ENCODE results near the gene VDAC1. TPM values are rescaled to one million over a fixed set of nuclear protein-coding genes. Genes with fewer than 3 reads are reported as not detected.

VDAC1 gene
- total and polyA plus RNA-seq, 9 donors, result 193 to 247 (median 216) TPM

- no peaks in the 10 kb centered on the region for H3K9me3 ChIP-seq (replicated peaks; ENCODE audit: control insufficient read depth, low read depth, low read length)
- H3K4me1 ChIP-seq (ENCODE audit: control insufficient read depth, insufficient read depth, low read length), result peaks cover 30% of the 10 kb centered on the region
- H3K4me3 ChIP-seq (ENCODE audit: low read length), result no peak overlapping the region
- H3K36me3 ChIP-seq (ENCODE audit: control insufficient read depth, insufficient read depth, low read length), result peaks cover 11% of the 10 kb centered on the region
- no peak for DNase-seq
- peak overlapping the region; percentile 97 for H3K27ac ChIP-seq (ENCODE audit: low read length)
- WGBS (ENCODE audit: insufficient coverage), result 76% methylated on average over 9 of the region's 13 CpGs
- no peaks in the 10 kb centered on the region for H3K27me3 ChIP-seq (ENCODE audit: control insufficient read depth, insufficient read depth, low read length)
Measured at GRCh38 chr5:134006115-134006514, 1.3 kb upstream of the VDAC1 start.

- DNase-seq, result no peak
- no peaks in the 10 kb centered on the region for H3K27me3 ChIP-seq (ENCODE audit: control insufficient read depth, insufficient read depth, low read length)
- peaks cover 15% of the 10 kb centered on the region for H3K36me3 ChIP-seq (ENCODE audit: control insufficient read depth, insufficient read depth, low read length)
- no peaks in the 10 kb centered on the region for H3K9me3 ChIP-seq (replicated peaks; ENCODE audit: control insufficient read depth, low read depth, low read length)
- H3K4me1 ChIP-seq (ENCODE audit: control insufficient read depth, insufficient read depth, low read length), result peaks cover 36% of the 10 kb centered on the region
- whole genome bisulfite sequencing (ENCODE audit: insufficient coverage), result 6% methylated on average over 36 of the region's 40 CpGs
- peak overlapping the region; percentile 87 for H3K4me3 ChIP-seq (ENCODE audit: low read length)
- peak overlapping the region; percentile 97 for H3K27ac ChIP-seq (ENCODE audit: low read length)
Measured at GRCh38 chr5:134005417-134006061, 764 bp upstream of the VDAC1 start.

GRCh38 chr5:134003817-134004625, 754 bp downstream of the VDAC1 start:
- H3K27ac ChIP-seq (ENCODE audit: low read length), result peak overlapping the region; percentile 91
- no peaks in the 10 kb centered on the region for H3K27me3 ChIP-seq (ENCODE audit: control insufficient read depth, insufficient read depth, low read length)
- 0% methylated on average over 88 of the region's 90 CpGs for WGBS (ENCODE audit: insufficient coverage)
- H3K4me3 ChIP-seq (ENCODE audit: low read length), result peak overlapping the region; percentile 87
- no peaks in the 10 kb centered on the region for H3K9me3 ChIP-seq (replicated peaks; ENCODE audit: control insufficient read depth, low read depth, low read length)
- H3K4me1 ChIP-seq (ENCODE audit: control insufficient read depth, insufficient read depth, low read length), result peaks cover 51% of the 10 kb centered on the region
- DNase-seq, result peak; percentile 73
- H3K36me3 ChIP-seq (ENCODE audit: control insufficient read depth, insufficient read depth, low read length), result peaks cover 15% of the 10 kb centered on the region

GRCh38 chr5:134003064-134003816, 1.5 kb downstream of the VDAC1 start:
- no peaks in the 10 kb centered on the region for H3K9me3 ChIP-seq (replicated peaks; ENCODE audit: control insufficient read depth, low read depth, low read length)
- peaks cover 59% of the 10 kb centered on the region for H3K4me1 ChIP-seq (ENCODE audit: control insufficient read depth, insufficient read depth, low read length)
- H3K4me3 ChIP-seq (ENCODE audit: low read length), result peak overlapping the region; percentile 87
- no peak for DNase-seq
- WGBS (ENCODE audit: insufficient coverage), result 7% methylated on average over 3 of the region's 11 CpGs
- peak overlapping the region; percentile 91 for H3K27ac ChIP-seq (ENCODE audit: low read length)
- H3K36me3 ChIP-seq (ENCODE audit: control insufficient read depth, insufficient read depth, low read length), result peaks cover 15% of the 10 kb centered on the region
- H3K27me3 ChIP-seq (ENCODE audit: control insufficient read depth, insufficient read depth, low read length), result no peaks in the 10 kb centered on the region

- WGBS (ENCODE audit: insufficient coverage), result 89% methylated on average over 7 of the region's 13 CpGs
- H3K4me3 ChIP-seq (ENCODE audit: low read length), result no peak overlapping the region
- peaks cover 60% of the 10 kb centered on the region for H3K4me1 ChIP-seq (ENCODE audit: control insufficient read depth, insufficient read depth, low read length)
- no peak overlapping the region for H3K27ac ChIP-seq (ENCODE audit: low read length)
- no peak for DNase-seq
- peaks cover 15% of the 10 kb centered on the region for H3K36me3 ChIP-seq (ENCODE audit: control insufficient read depth, insufficient read depth, low read length)
- no peaks in the 10 kb centered on the region for H3K9me3 ChIP-seq (replicated peaks; ENCODE audit: control insufficient read depth, low read depth, low read length)
- H3K27me3 ChIP-seq (ENCODE audit: control insufficient read depth, insufficient read depth, low read length), result no peaks in the 10 kb centered on the region
Measured at GRCh38 chr5:134001938-134002731, 2.6 kb downstream of the VDAC1 start.

GRCh38 chr5:134000696-134001453, 3.9 kb downstream of the VDAC1 start:
- no peak overlapping the region for H3K4me3 ChIP-seq (ENCODE audit: low read length)
- peak overlapping the region; percentile 63 for H3K27ac ChIP-seq (ENCODE audit: low read length)
- WGBS (ENCODE audit: insufficient coverage), result 91% methylated on average over 2 of the region's 10 CpGs
- H3K27me3 ChIP-seq (ENCODE audit: control insufficient read depth, insufficient read depth, low read length), result no peaks in the 10 kb centered on the region
- no peaks in the 10 kb centered on the region for H3K9me3 ChIP-seq (replicated peaks; ENCODE audit: control insufficient read depth, low read depth, low read length)
- H3K36me3 ChIP-seq (ENCODE audit: control insufficient read depth, insufficient read depth, low read length), result peaks cover 15% of the 10 kb centered on the region
- DNase-seq, result no peak
- H3K4me1 ChIP-seq (ENCODE audit: control insufficient read depth, insufficient read depth, low read length), result peaks cover 68% of the 10 kb centered on the region

GRCh38 chr5:134000091-134000511, 4.7 kb downstream of the VDAC1 start:
- H3K4me1 ChIP-seq (ENCODE audit: control insufficient read depth, insufficient read depth, low read length), result peaks cover 69% of the 10 kb centered on the region
- H3K27ac ChIP-seq (ENCODE audit: low read length), result peak overlapping the region; percentile 63
- 57% methylated on average over 3 of the region's 5 CpGs for WGBS (ENCODE audit: insufficient coverage)
- peaks cover 15% of the 10 kb centered on the region for H3K36me3 ChIP-seq (ENCODE audit: control insufficient read depth, insufficient read depth, low read length)
- peak; percentile 86 for DNase-seq
- H3K9me3 ChIP-seq (replicated peaks; ENCODE audit: control insufficient read depth, low read depth, low read length), result no peaks in the 10 kb centered on the region
- no peak overlapping the region for H3K4me3 ChIP-seq (ENCODE audit: low read length)
- no peaks in the 10 kb centered on the region for H3K27me3 ChIP-seq (ENCODE audit: control insufficient read depth, insufficient read depth, low read length)

- Histone ChIP-seq H3K27ac (ENCODE audit: low read length) (peak overlapping the region; percentile 49), H3K4me3 (ENCODE audit: low read length) (no peak overlapping the region), H3K36me3 (ENCODE audit: control insufficient read depth, insufficient read depth, low read length) (peaks cover 15% of the 10 kb centered on the region), H3K9me3 (replicated peaks; ENCODE audit: control insufficient read depth, low read depth, low read length) (no peaks in the 10 kb centered on the region), H3K4me1 (ENCODE audit: control insufficient read depth, insufficient read depth, low read length) (peaks cover 81% of the 10 kb centered on the region), H3K27me3 (ENCODE audit: control insufficient read depth, insufficient read depth, low read length) (no peaks in the 10 kb centered on the region)
- WGBS (ENCODE audit: insufficient coverage), result 85% methylated on average over 4 of the region's 7 CpGs
- DNase-seq, result no peak
Measured at GRCh38 chr5:133998807-133999206, 6.0 kb downstream of the VDAC1 start.

- Histone ChIP-seq H3K9me3 (replicated peaks; ENCODE audit: control insufficient read depth, low read depth, low read length) (no peaks in the 10 kb centered on the region), H3K27ac (ENCODE audit: low read length) (no peak overlapping the region), H3K4me1 (ENCODE audit: control insufficient read depth, insufficient read depth, low read length) (peaks cover 80% of the 10 kb centered on the region), H3K27me3 (ENCODE audit: control insufficient read depth, insufficient read depth, low read length) (no peaks in the 10 kb centered on the region), H3K36me3 (ENCODE audit: control insufficient read depth, insufficient read depth, low read length) (peaks cover 15% of the 10 kb centered on the region), H3K4me3 (ENCODE audit: low read length) (no peak overlapping the region)
- WGBS (ENCODE audit: insufficient coverage), result 100% methylated on average over 2 of the region's 6 CpGs
- DNase-seq, result peak; percentile 59
Measured at GRCh38 chr5:133998042-133998441, 6.7 kb downstream of the VDAC1 start.
